Fibroblast of lung (primary cell): ENCODE measurements around the gene APOB.

Source experiments
- EZH2 ChIP-seq: IDR thresholded peaks from 2 replicates; pipeline ENCODE4 v1.5.1; 2012; ENCODE audit warnings: low read length, control low read depth, mild to moderate bottlenecking; ENCODE audit errors: missing control alignments
- TF ChIP-seq, protein P1 (sequence below), 2 donors: IDR thresholded peaks in 1 of 2; conservative IDR thresholded peaks in 1 of 2; 1 replicate in 1 of 2; 2 replicates in 1 of 2; pipeline ENCODE4 v1.5.1; 2011 to 2012; ENCODE audit warnings: low read length in 2 of 2, control low read depth in 1 of 2, inconsistent platforms in 1 of 2, low read depth in 1 of 2, mild to moderate bottlenecking in 1 of 2

DNA sequence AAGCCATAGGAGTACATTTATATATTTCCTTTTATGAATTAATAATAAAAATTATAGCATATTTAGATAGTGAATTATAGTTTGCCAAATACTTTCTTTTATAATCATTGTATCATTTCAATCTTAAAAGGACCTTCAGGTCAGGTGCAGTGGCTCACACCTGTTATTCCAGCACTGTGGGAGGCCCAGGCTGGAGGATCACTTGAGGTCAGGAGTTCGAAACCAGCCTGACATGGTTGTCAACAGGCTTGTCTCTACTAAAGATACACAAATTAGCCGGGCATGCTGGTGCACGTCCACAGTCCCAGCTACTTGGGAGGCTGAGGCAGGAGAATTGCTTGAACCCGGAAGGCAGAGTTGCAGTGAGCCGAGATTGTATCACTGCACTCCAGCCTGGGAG, 19.7 kb downstream of the APOB start:
- TF ChIP-seq, protein P1, sequence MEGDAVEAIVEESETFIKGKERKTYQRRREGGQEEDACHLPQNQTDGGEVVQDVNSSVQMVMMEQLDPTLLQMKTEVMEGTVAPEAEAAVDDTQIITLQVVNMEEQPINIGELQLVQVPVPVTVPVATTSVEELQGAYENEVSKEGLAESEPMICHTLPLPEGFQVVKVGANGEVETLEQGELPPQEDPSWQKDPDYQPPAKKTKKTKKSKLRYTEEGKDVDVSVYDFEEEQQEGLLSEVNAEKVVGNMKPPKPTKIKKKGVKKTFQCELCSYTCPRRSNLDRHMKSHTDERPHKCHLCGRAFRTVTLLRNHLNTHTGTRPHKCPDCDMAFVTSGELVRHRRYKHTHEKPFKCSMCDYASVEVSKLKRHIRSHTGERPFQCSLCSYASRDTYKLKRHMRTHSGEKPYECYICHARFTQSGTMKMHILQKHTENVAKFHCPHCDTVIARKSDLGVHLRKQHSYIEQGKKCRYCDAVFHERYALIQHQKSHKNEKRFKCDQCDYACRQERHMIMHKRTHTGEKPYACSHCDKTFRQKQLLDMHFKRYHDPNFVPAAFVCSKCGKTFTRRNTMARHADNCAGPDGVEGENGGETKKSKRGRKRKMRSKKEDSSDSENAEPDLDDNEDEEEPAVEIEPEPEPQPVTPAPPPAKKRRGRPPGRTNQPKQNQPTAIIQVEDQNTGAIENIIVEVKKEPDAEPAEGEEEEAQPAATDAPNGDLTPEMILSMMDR (conservative IDR thresholded peaks at IDR 0.05 in 1 of 2, IDR thresholded peaks at IDR 0.05 in 1 of 2; ENCODE audit: low read depth in 1 of 2, low read length in 2 of 2) = no peak
- no peak for TF ChIP-seq EZH2
